ENCODE data around the gene SPSB3.

DNA sequence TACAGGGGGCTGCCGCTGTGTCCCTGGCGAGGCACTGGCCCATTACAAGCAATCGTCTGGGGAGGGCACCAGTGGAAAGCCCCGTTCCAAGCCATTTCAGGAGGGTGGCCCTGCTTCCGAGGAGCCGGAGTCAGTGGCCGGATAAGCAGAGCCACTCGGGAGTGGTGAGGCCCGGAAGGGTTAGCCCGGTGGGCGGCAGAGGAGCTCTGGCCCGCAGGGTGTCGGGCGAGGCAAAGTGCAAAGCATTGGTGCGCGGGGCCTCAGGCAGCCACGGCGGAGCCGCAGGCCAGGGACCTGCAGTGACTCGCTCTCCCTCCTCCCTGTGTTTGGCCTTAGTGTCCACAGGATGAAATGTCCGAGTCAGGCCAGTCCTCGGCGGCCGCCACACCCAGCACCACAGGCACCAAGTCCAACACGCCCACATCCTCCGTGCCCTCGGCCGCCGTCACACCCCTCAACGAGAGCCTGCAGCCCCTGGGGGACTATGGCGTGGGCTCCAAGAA lies 35.6 kb downstream of the SPSB3 start:
- TF ChIP-seq, protein P1, sequence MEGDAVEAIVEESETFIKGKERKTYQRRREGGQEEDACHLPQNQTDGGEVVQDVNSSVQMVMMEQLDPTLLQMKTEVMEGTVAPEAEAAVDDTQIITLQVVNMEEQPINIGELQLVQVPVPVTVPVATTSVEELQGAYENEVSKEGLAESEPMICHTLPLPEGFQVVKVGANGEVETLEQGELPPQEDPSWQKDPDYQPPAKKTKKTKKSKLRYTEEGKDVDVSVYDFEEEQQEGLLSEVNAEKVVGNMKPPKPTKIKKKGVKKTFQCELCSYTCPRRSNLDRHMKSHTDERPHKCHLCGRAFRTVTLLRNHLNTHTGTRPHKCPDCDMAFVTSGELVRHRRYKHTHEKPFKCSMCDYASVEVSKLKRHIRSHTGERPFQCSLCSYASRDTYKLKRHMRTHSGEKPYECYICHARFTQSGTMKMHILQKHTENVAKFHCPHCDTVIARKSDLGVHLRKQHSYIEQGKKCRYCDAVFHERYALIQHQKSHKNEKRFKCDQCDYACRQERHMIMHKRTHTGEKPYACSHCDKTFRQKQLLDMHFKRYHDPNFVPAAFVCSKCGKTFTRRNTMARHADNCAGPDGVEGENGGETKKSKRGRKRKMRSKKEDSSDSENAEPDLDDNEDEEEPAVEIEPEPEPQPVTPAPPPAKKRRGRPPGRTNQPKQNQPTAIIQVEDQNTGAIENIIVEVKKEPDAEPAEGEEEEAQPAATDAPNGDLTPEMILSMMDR (optimal IDR thresholded peaks at IDR 0.05 in 1 of 3, IDR thresholded peaks at IDR 0.05 in 1 of 3, conservative IDR thresholded peaks at IDR 0.05 in 1 of 3; ENCODE audit: extremely low read depth in 1 of 3, insufficient read depth in 2 of 3, low read length in 3 of 3) = no peak
- no peak for TF ChIP-seq EZH2 (IDR thresholded peaks at IDR 0.05; ENCODE audit: low read length)
